Measurements from ENCODE around the gene MAD1L1. TPM values are rescaled to one million over a fixed set of nuclear protein-coding genes. Genes with fewer than 3 reads are reported as not detected.

The MAD1L1 gene
- total and polyA plus RNA-seq, 11 donors = 11.1 to 29.7 (median 20.9) TPM

GRCh38 chr7:2198760-2199159, 34.0 kb downstream of the MAD1L1 start:
- Histone ChIP-seq H3K4me3 (no peak overlapping the region), H3K9me3 (peaks cover 0 to 10% (median 0%) of the 10 kb centered on the region in 12 donors), H3K27ac (no peak overlapping the region), H3K4me1 (peaks cover 0 to 34% (median 20%) of the 10 kb centered on the region in 12 donors), H3K27me3 (no peaks in the 10 kb centered on the region), H3K36me3 (peaks cover 0 to 28% (median 7%) of the 10 kb centered on the region in 9 donors)
- no peak for ATAC-seq
- TF ChIP-seq CTCF (IDR thresholded peaks at IDR 0.05) (no peak), POLR2A (IDR thresholded peaks at IDR 0.05) (no peak)
- intact Hi-C loops (cut with DNase I) = loop anchor here in 1 of 10 donors (5.0 kb wide), 1 partner anchor 81 kb away; no protein-coding TSS in a partner anchor
- WGBS, 4 donors = 82 to 91% (median 86%) methylated on average over 4 to 10 of the region's 10 CpGs
- no peak for DNase-seq

GRCh38 chr7:2198206-2198605, 34.5 kb downstream of the MAD1L1 start:
- DNase-seq (peak in 1 of 5 donors; percentile 50), ATAC-seq (no peak)
- Histone ChIP-seq H3K9me3 (peaks cover 0 to 10% (median 0%) of the 10 kb centered on the region in 12 donors), H3K27me3 (no peaks in the 10 kb centered on the region), H3K4me1 (peaks cover 0 to 29% (median 15%) of the 10 kb centered on the region in 12 donors), H3K4me3 (no peak overlapping the region), H3K36me3 (peaks cover 0 to 29% (median 7%) of the 10 kb centered on the region in 9 donors), H3K27ac (no peak overlapping the region)
- WGBS, 4 donors = 91 to 95% (median 92%) methylated on average over 15 of the region's 15 CpGs
- intact Hi-C loops (cut with DNase I) = loop anchor here in 1 of 10 donors (5.0 kb wide), 1 partner anchor 81 kb away; no protein-coding TSS in a partner anchor
- TF ChIP-seq CTCF (IDR thresholded peaks at IDR 0.05) (no peak), POLR2A (IDR thresholded peaks at IDR 0.05) (no peak)

DNA sequence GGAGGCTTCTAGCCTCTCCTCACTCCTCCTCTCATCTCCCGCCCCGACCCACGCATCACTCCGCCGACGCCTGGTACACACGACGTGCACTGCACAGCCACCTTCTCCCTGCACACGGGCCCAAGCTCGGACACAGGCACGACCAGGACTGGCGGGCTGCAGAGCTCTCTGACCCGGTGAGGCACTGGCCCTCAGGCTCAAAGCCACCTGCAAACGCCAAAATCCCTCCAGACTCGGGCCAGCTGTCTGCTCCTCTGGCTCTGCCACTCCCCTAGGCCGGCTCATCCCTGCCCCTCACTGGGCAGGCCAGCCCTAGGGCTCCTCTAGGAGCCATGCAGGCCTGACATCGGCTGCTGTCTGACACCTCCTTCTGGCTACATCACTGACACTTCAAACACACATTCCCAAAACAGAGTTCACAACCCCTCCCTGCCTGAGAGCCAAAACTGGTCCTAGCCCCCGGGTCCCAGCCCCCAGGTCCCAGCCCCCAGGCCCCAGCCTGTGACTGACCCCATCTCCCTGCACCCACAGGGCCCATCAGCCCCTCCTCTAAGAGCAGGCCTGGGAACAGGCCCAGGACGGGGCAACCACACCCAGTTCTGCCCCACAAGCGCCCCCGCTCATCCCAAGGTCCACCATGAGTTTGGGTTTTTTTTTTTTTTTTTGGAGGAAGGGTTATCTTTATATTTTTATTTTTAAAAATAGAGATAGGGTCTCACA, 35.1 kb downstream of the MAD1L1 start:
- Histone ChIP-seq H3K9me3 (peaks cover 0 to 10% (median 0%) of the 10 kb centered on the region in 12 donors), H3K27me3 (no peaks in the 10 kb centered on the region), H3K27ac (peak overlapping the region in 4 of 12 donors; percentile 2 to 66 (median 57)), H3K4me1 (peaks cover 0 to 29% (median 15%) of the 10 kb centered on the region in 12 donors), H3K4me3 (no peak overlapping the region), H3K36me3 (peaks cover 0 to 36% (median 7%) of the 10 kb centered on the region in 9 donors)
- WGBS, 4 donors = 77 to 85% (median 83%) methylated on average over 21 of the region's 21 CpGs
- peak in 1 of 5 donors; percentile 22 for DNase-seq
- peak in 3 of 4 donors; percentile 7 to 37 (median 16) for ATAC-seq
- no peak for TF ChIP-seq POLR2A (IDR thresholded peaks at IDR 0.05)
- TF ChIP-seq CTCF (IDR thresholded peaks at IDR 0.05) = no peak
- intact Hi-C loops (cut with DNase I) = loop anchor here in 1 of 10 donors (5.0 kb wide), 1 partner anchor 80 kb away; no protein-coding TSS in a partner anchor
